Pancreas (tissue), 10 donors: ENCODE data around the gene COL6A1. TPM values are rescaled to one million over a fixed set of nuclear protein-coding genes. Genes with fewer than 3 reads are reported as not detected.
A peak's percentile ranks its signal among the peaks of the same experiment; 100 is the strongest.
"Not testable (repeated sequence)": the region's sequence is repeated elsewhere in the genome, so short reads cannot be mapped to it uniquely, and the experiment has no call there.

Experiments used
- ATAC-seq, 4 donors: fragments of 200-7000 bp; cut with Tn5 transposase; one replicate each; pipeline versions ENCODE4 v1.8.0 to v1.9.1; 2020; ENCODE audit warnings: mild to moderate bottlenecking in 4 of 4, moderate library complexity in 4 of 4
- DNase-seq, 6 donors: peaks; one replicate each; pipeline ENCODE4 v3.0.0-alpha.2; 2020
- FAIRE-seq: peaks from 2 replicates; lab custom pipeline; 2012; peaks lifted over from hg19 to GRCh38; lab: Jason Lieb, UNC
- H3K27ac ChIP-seq, 4 donors: fragments of 200-600 bp; sonication (generic); 1 replicate in 3 of 4; 2 replicates in 1 of 4; pipeline versions ENCODE4 v1.5.0 to v1.8.0; 2020
- H3K27me3 ChIP-seq, 4 donors: fragments of 200-600 bp; one replicate each; pipeline ENCODE4 v1.8.0; 2021
- H3K36me3 ChIP-seq, 3 donors: fragments of 200-600 bp; sonication (generic) in 1 of 3; one replicate each; pipeline versions ENCODE4 v1.5.0 to v1.8.0; 2020 to 2021
- H3K4me1 ChIP-seq, 3 donors: fragments of 200-600 bp; one replicate each; pipeline ENCODE4 v1.8.0; 2021
- H3K4me3 ChIP-seq, 4 donors: fragments of 200-600 bp; sonication (generic) in 2 of 4; one replicate each; pipeline versions ENCODE4 v1.5.0 to v1.8.0; 2020 to 2021
- H3K9me3 ChIP-seq, 4 donors: fragments of 200-600 bp; one replicate each; pipeline ENCODE4 v1.8.0; 2021
- CTCF ChIP-seq, 4 donors: fragments of 200-600 bp; sonication (generic) in 3 of 4; IDR thresholded peaks; one replicate each; pipeline versions ENCODE4 v1.5.0 to v1.8.0; 2021; ENCODE audit warnings: antibody characterized with exemption in 4 of 4
- WGBS, 2 donors: extraction: QIAGEN DNeasy Blood & Tissue Kit; methylation state at CpG; one replicate each; pipeline ENCODE4 v1.1.7; 2013; 5-methylcytosine and 5-hydroxymethylcytosine counted together
- intact Hi-C, 3 donors: fragments of 100-400 bp; cut with DNase I; formaldehyde crosslinking; loops; one replicate each; pipeline versions ENCODE4 v1.11.1 to v1.14.2; 2022
- polyA plus RNA-seq, 2 donors: library from polyadenylated mRNA; stranded (reverse); fragments of 200-250 nt; gene quantifications; one replicate each; pipeline ENCODE4 v1.2.3, GENCODE V29; 2013
- total RNA-seq, 6 donors: library from RNA; stranded (reverse); fragmentation: NEBNext Ultra II Directional in 4 of 6; extraction: Animal tissue kit (Norgen Biotek cat#: 25700) in 4 of 6; gene quantifications; one replicate each; pipeline versions ENCODE4 v1.2.1 to v1.2.4, GENCODE V29; 2021 to 2023
- donor health status: healthy with polysubstance abuse.
- donor health status: DM: no; HTN: no; CAD: no; lungs with moderate emphysema.
- donor health status: DM: no; HTN: no; CAD: no.
- donor health status: control.
- donor health status: control.
- donor health status: Bipolar disorder and iron deficiency.
- donor health status: DM: yes; HTN: yes; CAD: no.
- donor health status: DM: no; HTN: no; CAD: no.
- donor health status: DM: no; HTN: no; CAD: no.
- donor health status: DM: yes; HTN: yes; CAD: no.

COL6A1 gene
- total and polyA plus RNA-seq, 8 donors, result 22.9 to 131 (median 61.2) TPM

- Histone ChIP-seq H3K4me3 (no peak overlapping the region), H3K27ac (no peak overlapping the region)
- intact Hi-C loops, result no loop called here
Observed at GRCh38 chr21:45954921-45955320, 26.6 kb upstream of the COL6A1 start.

GRCh38 chr21:45957551-45957950 is 24.0 kb upstream of the COL6A1 start:
- Histone ChIP-seq H3K36me3 (no peaks in the 10 kb centered on the region), H3K9me3 (no peaks in the 10 kb centered on the region), H3K4me1 (no peaks in the 10 kb centered on the region), H3K27me3 (no peaks in the 10 kb centered on the region), H3K27ac (no peak overlapping the region), H3K4me3 (no peak overlapping the region)
- DNase-seq, result no peak
- ATAC-seq, result no peak
- WGBS, 2 donors, result 50 to 80% methylated on average over 4 of the region's 4 CpGs
- TF ChIP-seq CTCF (IDR thresholded peaks at IDR 0.05), result no peak
- intact Hi-C loops, result no loop called here
- FAIRE-seq, result no peak

More at GRCh38 chr21:45954921-45955320, 26.6 kb upstream of the COL6A1 start:
- WGBS, 2 donors, result 78 to 87% methylated on average over 6 of the region's 6 CpGs
- Histone ChIP-seq H3K36me3 (no peaks in the 10 kb centered on the region), H3K9me3 (no peaks in the 10 kb centered on the region), H3K4me1 (no peaks in the 10 kb centered on the region), H3K27me3 (no peaks in the 10 kb centered on the region)
- TF ChIP-seq CTCF (IDR thresholded peaks at IDR 0.05), result no peak
- ATAC-seq, result no peak
- FAIRE-seq, result no peak
- DNase-seq, result no peak

- no peak for DNase-seq
- ATAC-seq, result peak in 3 of 4 donors; percentile 47 to 56 (median 55)
- Histone ChIP-seq H3K27ac (peak overlapping the region in 1 of 4 donors; percentile 9), H3K36me3 (no peaks in the 10 kb centered on the region), H3K9me3 (no peaks in the 10 kb centered on the region), H3K27me3 (no peaks in the 10 kb centered on the region), H3K4me1 (no peaks in the 10 kb centered on the region), H3K4me3 (no peak overlapping the region)
- no peak for TF ChIP-seq CTCF (IDR thresholded peaks at IDR 0.05)
- intact Hi-C loops, result no loop called here
- 41 to 52% methylated on average over 7 of the region's 7 CpGs for WGBS, 2 donors
- no peak for FAIRE-seq
Observed at GRCh38 chr21:45957981-45958600, 23.5 kb upstream of the COL6A1 start.

- 49 to 59% methylated on average over 5 of the region's 5 CpGs for WGBS, 2 donors
- no peaks in the 10 kb centered on the region for H3K27me3 ChIP-seq
- no peak for TF ChIP-seq CTCF (IDR thresholded peaks at IDR 0.05)
Observed at GRCh38 chr21:45959182-45959581, 22.4 kb upstream of the COL6A1 start.

GRCh38 chr21:45959779-45960390 is 21.7 kb upstream of the COL6A1 start:
- H3K4me3 ChIP-seq, result no peak overlapping the region
- no peaks in the 10 kb centered on the region for H3K27me3 ChIP-seq
- H3K4me1 ChIP-seq, result no peaks in the 10 kb centered on the region
- no peak for TF ChIP-seq CTCF (IDR thresholded peaks at IDR 0.05)
- no peak for ATAC-seq
- no peak for DNase-seq
- 58 to 67% methylated on average over 11 of the region's 11 CpGs for WGBS, 2 donors
- intact Hi-C loops, result no loop called here
- no peak overlapping the region for H3K27ac ChIP-seq
- H3K9me3 ChIP-seq, result no peaks in the 10 kb centered on the region
- FAIRE-seq, result no peak
- H3K36me3 ChIP-seq, result no peaks in the 10 kb centered on the region

More at GRCh38 chr21:45959182-45959581, 22.4 kb upstream of the COL6A1 start:
- no peaks in the 10 kb centered on the region for H3K9me3 ChIP-seq
- DNase-seq (no peak), ATAC-seq (no peak), FAIRE-seq (no peak)
- intact Hi-C loops, result no loop called here
- H3K36me3 ChIP-seq, result no peaks in the 10 kb centered on the region
- no peak overlapping the region for H3K4me3 ChIP-seq
- H3K4me1 ChIP-seq, result no peaks in the 10 kb centered on the region
- H3K27ac ChIP-seq, result no peak overlapping the region

GRCh38 chr21:45961408-45961807 is 20.2 kb upstream of the COL6A1 start:
- H3K27ac ChIP-seq, H3K4me3 ChIP-seq, DNase-seq, H3K4me1 ChIP-seq, ATAC-seq, H3K36me3 ChIP-seq, intact Hi-C loops, H3K27me3 ChIP-seq, H3K9me3 ChIP-seq, FAIRE-seq: not testable (repeated sequence)
- 50 to 66% methylated on average over 2 of the region's 2 CpGs for WGBS, 2 donors
